ENCODE data around the gene ATP6V1G1.
"Not testable (repeated sequence)": the region's sequence is repeated elsewhere in the genome, so short reads cannot be mapped to it uniquely, and the experiment has no call there.

ATP6V1G1 gene

GRCh38 chr9:114587345-114588202, at the start of gene ATP6V1G1:
Gene ATP6V1G1, plus strand, starts transcription at chr9:114587769. Its CDS starts 70 bp downstream, at chr9:114587839.
- peak; percentile 96 for DNase-seq

- no peak for DNase-seq
These were observed 49.3 kb upstream of the ATP6V1G1 start for GRCh38 chr9:114538241-114538640.

GRCh38 chr9:114539701-114540380, 47.7 kb upstream of the ATP6V1G1 start:
- no peak for DNase-seq

- DNase-seq, result no peak
These were observed 42.5 kb upstream of the ATP6V1G1 start for GRCh38 chr9:114545055-114545454.

- DNase-seq, result no peak
These were observed 40.7 kb upstream of the ATP6V1G1 start for GRCh38 chr9:114546851-114547250.

GRCh38 chr9:114549697-114550330, 37.8 kb upstream of the ATP6V1G1 start:
- no peak for DNase-seq

GRCh38 chr9:114551750-114552685, 35.6 kb upstream of the ATP6V1G1 start:
- no peak for DNase-seq

- no peak for DNase-seq
These were observed 34.9 kb upstream of the ATP6V1G1 start for GRCh38 chr9:114552706-114553105.

- DNase-seq, result no peak
These were observed 34.4 kb upstream of the ATP6V1G1 start for GRCh38 chr9:114553202-114553601.

GRCh38 chr9:114555696-114556095, 31.9 kb upstream of the ATP6V1G1 start:
- no peak for DNase-seq

- DNase-seq, result no peak
These were observed 29.4 kb upstream of the ATP6V1G1 start for GRCh38 chr9:114558027-114558675.

GRCh38 chr9:114559830-114560513, 27.6 kb upstream of the ATP6V1G1 start:
- DNase-seq, result no peak

GRCh38 chr9:114560956-114561355, 26.6 kb upstream of the ATP6V1G1 start:
- no peak for DNase-seq

GRCh38 chr9:114561771-114562170, 25.8 kb upstream of the ATP6V1G1 start:
- DNase-seq, result no peak

GRCh38 chr9:114565204-114565603, 22.4 kb upstream of the ATP6V1G1 start:
- no peak for DNase-seq

GRCh38 chr9:114570742-114571141, 16.8 kb upstream of the ATP6V1G1 start:
- DNase-seq, result no peak

- no peak for DNase-seq
These were observed 16.2 kb upstream of the ATP6V1G1 start for GRCh38 chr9:114571391-114571790.

GRCh38 chr9:114572199-114572598, 15.4 kb upstream of the ATP6V1G1 start:
- no peak for DNase-seq

- no peak for DNase-seq
These were observed 13.1 kb upstream of the ATP6V1G1 start for GRCh38 chr9:114574438-114574837.

GRCh38 chr9:114576779-114577178, 10.8 kb upstream of the ATP6V1G1 start:
- not testable (repeated sequence) for DNase-seq

GRCh38 chr9:114578134-114578533, 9.4 kb upstream of the ATP6V1G1 start:
- not testable (repeated sequence) for DNase-seq

Data from NCI-H524 treated with DMSO at 0.1 percent for 48 hours (cell line).